ENCODE results near the gene TMEM150B. TPM values are rescaled to one million over a fixed set of nuclear protein-coding genes. Genes with fewer than 3 reads are reported as not detected.

TMEM150B gene
- total and polyA plus RNA-seq, 2 of the 13 experiments (the other 11 are each of a cell fraction or from before 2014, with no cell fraction given) = 1.3 to 1.8 TPM

DNA sequence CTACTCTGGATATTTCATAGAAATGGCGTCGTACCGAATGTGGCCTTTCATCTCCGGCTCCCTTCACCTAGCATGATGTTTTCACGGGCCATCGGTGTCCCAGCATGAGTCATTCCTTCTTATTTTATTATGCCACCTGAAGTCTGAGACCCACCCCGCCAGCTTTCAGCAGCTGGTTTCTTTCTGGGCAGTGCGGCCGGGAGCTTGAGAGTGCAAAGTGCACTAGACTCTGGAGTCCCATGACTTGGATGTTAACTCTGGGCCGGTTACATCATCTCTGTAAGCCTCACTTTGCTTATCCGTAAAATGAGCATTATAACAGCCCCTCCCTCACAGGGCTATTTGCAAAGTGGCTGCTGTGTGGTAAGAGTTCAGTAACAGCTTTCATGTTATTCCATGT lies 8.7 kb upstream of the TMEM150B start (continued):
- TF ChIP-seq, protein P1, sequence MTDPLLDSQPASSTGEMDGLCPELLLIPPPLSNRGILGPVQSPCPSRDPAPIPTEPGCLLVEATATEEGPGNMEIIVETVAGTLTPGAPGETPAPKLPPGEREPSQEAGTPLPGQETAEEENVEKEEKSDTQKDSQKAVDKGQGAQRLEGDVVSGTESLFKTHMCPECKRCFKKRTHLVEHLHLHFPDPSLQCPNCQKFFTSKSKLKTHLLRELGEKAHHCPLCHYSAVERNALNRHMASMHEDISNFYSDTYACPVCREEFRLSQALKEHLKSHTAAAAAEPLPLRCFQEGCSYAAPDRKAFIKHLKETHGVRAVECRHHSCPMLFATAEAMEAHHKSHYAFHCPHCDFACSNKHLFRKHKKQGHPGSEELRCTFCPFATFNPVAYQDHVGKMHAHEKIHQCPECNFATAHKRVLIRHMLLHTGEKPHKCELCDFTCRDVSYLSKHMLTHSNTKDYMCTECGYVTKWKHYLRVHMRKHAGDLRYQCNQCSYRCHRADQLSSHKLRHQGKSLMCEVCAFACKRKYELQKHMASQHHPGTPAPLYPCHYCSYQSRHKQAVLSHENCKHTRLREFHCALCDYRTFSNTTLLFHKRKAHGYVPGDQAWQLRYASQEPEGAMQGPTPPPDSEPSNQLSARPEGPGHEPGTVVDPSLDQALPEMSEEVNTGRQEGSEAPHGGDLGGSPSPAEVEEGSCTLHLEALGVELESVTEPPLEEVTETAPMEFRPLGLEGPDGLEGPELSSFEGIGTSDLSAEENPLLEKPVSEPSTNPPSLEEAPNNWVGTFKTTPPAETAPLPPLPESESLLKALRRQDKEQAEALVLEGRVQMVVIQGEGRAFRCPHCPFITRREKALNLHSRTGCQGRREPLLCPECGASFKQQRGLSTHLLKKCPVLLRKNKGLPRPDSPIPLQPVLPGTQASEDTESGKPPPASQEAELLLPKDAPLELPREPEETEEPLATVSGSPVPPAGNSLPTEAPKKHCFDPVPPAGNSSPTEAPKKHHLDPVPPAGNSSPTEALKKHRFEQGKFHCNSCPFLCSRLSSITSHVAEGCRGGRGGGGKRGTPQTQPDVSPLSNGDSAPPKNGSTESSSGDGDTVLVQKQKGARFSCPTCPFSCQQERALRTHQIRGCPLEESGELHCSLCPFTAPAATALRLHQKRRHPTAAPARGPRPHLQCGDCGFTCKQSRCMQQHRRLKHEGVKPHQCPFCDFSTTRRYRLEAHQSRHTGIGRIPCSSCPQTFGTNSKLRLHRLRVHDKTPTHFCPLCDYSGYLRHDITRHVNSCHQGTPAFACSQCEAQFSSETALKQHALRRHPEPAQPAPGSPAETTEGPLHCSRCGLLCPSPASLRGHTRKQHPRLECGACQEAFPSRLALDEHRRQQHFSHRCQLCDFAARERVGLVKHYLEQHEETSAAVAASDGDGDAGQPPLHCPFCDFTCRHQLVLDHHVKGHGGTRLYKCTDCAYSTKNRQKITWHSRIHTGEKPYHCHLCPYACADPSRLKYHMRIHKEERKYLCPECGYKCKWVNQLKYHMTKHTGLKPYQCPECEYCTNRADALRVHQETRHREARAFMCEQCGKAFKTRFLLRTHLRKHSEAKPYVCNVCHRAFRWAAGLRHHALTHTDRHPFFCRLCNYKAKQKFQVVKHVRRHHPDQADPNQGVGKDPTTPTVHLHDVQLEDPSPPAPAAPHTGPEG (CRISPR knock-in tag; IDR thresholded peaks at IDR 0.05) = 0 out of 2 replicates have a peak, but pooled peaks have one; percentile 48
- TF ChIP-seq KAT2B (IDR thresholded peaks at IDR 0.05; ENCODE audit: borderline replicate concordance, low read depth, low read length) = no peak
- TF ChIP-seq PAWR (CRISPR knock-in tag; IDR thresholded peaks at IDR 0.05; ENCODE audit: borderline replicate concordance) = no peak
- TF ChIP-seq CBX2 (IDR thresholded peaks at IDR 0.05; ENCODE audit: low read depth, low read length) = no peak
- no peak for TF ChIP-seq CBX2 (CRISPR knock-in tag; IDR thresholded peaks at IDR 0.05; ENCODE audit: low read depth)
- TF ChIP-seq KLF15 (CRISPR knock-in tag; IDR thresholded peaks at IDR 0.05; ENCODE audit: borderline replicate concordance) = no peak
- TF ChIP-seq FOXA1 (IDR thresholded peaks at IDR 0.05) = no peak
- TF ChIP-seq FOXA1 (CRISPR knock-in tag; IDR thresholded peaks at IDR 0.05) = no peak; the same call in 1 of the 2 replicates
- TF ChIP-seq, protein P2, sequence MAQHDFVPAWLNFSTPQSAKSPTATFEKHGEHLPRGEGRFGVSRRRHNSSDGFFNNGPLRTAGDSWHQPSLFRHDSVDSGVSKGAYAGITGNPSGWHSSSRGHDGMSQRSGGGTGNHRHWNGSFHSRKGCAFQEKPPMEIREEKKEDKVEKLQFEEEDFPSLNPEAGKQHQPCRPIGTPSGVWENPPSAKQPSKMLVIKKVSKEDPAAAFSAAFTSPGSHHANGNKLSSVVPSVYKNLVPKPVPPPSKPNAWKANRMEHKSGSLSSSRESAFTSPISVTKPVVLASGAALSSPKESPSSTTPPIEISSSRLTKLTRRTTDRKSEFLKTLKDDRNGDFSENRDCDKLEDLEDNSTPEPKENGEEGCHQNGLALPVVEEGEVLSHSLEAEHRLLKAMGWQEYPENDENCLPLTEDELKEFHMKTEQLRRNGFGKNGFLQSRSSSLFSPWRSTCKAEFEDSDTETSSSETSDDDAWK (CRISPR knock-in tag; IDR thresholded peaks at IDR 0.05) = no peak
- peak; percentile 98 for TF ChIP-seq ZNF629 (CRISPR knock-in tag; conservative IDR thresholded peaks at IDR 0.05)
- peak; percentile 74; the same call in 1 of the 2 replicates for TF ChIP-seq ZNF878 (CRISPR knock-in tag; IDR thresholded peaks at IDR 0.05)
- TF ChIP-seq, protein P3, sequence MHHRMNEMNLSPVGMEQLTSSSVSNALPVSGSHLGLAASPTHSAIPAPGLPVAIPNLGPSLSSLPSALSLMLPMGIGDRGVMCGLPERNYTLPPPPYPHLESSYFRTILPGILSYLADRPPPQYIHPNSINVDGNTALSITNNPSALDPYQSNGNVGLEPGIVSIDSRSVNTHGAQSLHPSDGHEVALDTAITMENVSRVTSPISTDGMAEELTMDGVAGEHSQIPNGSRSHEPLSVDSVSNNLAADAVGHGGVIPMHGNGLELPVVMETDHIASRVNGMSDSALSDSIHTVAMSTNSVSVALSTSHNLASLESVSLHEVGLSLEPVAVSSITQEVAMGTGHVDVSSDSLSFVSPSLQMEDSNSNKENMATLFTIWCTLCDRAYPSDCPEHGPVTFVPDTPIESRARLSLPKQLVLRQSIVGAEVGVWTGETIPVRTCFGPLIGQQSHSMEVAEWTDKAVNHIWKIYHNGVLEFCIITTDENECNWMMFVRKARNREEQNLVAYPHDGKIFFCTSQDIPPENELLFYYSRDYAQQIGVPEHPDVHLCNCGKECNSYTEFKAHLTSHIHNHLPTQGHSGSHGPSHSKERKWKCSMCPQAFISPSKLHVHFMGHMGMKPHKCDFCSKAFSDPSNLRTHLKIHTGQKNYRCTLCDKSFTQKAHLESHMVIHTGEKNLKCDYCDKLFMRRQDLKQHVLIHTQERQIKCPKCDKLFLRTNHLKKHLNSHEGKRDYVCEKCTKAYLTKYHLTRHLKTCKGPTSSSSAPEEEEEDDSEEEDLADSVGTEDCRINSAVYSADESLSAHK (CRISPR knock-in tag; IDR thresholded peaks at IDR 0.05; ENCODE audit: borderline replicate concordance) = no peak
- TF ChIP-seq CHCHD3 (CRISPR knock-in tag; IDR thresholded peaks at IDR 0.05) = no peak
- TF ChIP-seq TBX2 (CRISPR knock-in tag; IDR thresholded peaks at IDR 0.05; ENCODE audit: borderline replicate concordance) = peak; percentile 17; the same call in 1 of the 2 replicates
- TF ChIP-seq ZBTB7A (CRISPR knock-in tag; IDR thresholded peaks at IDR 0.05) = no peak
- TF ChIP-seq ZNF251 (CRISPR knock-in tag; IDR thresholded peaks at IDR 0.05) = no peak
- TF ChIP-seq, protein P4, sequence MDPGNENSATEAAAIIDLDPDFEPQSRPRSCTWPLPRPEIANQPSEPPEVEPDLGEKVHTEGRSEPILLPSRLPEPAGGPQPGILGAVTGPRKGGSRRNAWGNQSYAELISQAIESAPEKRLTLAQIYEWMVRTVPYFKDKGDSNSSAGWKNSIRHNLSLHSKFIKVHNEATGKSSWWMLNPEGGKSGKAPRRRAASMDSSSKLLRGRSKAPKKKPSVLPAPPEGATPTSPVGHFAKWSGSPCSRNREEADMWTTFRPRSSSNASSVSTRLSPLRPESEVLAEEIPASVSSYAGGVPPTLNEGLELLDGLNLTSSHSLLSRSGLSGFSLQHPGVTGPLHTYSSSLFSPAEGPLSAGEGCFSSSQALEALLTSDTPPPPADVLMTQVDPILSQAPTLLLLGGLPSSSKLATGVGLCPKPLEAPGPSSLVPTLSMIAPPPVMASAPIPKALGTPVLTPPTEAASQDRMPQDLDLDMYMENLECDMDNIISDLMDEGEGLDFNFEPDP (CRISPR knock-in tag; conservative IDR thresholded peaks at IDR 0.05) = no peak
- TF ChIP-seq RFX1 (IDR thresholded peaks at IDR 0.05) = no peak
- TF ChIP-seq ZNF557 (CRISPR knock-in tag; IDR thresholded peaks at IDR 0.05) = no peak
- no peak for TF ChIP-seq NKX3-1 (CRISPR knock-in tag; IDR thresholded peaks at IDR 0.05)
- peak; percentile 41 for TF ChIP-seq ASH2L (IDR thresholded peaks at IDR 0.05; ENCODE audit: insufficient read length, low read depth, low read length)

Data from HepG2 (cell line).